Germinal center (tissue), 1 donor: ENCODE results near the gene LSG1.

Experiments
- DNase-seq: peaks from one replicate; pipeline ENCODE4 v3.0.0; 2012; ENCODE audit warnings: mixed read lengths, low spot score

LSG1 gene

DNA sequence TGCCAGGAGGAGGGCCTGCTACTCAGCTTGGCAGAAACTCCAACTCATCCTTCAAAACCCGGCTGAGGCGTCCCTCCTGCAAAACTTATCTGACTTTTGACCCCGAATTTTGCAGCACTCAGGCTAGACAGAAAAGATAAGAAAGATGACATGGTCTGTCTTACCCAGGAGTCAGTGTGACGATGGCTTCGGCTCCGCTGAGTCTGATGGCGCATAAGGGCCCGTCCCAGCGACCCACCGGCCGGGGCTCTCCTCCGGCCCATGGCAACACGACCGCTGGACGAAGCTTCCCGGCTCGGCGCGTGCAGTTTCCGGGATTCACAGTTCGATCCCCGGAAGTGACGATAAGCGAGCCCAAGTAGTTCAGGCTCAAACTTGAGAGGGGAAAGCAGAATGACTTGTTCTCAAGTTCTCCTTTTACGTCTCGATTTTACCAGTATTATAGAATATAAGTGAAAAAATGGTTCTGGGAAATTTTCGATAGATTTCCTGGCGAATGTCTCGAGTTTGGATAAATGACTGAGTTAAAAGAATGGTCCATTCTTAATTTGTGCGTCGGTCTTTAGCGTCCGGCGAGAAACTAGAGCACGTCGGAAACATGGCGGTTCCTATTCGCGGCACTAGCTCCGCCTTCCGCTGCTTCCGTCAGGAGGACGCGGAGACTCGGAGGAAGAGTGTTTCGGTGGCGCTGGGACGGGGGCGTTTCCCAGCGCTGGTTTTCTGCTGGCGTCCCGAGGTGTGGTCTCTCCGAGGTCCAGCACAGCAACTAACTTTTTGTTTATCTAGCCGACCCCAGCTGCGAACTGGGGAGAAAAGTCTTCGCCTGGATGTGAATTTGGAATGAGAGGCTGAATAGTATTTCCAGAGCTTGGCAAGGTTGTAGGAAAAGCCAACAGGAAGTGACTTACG, at the start of gene LSG1:
Gene LSG1 (minus strand): TSS at position 292 of the 909 bp plus-strand sequence. CDS start 29 bp downstream, at position 263.
- peak; percentile 86 for DNase-seq

DNA sequence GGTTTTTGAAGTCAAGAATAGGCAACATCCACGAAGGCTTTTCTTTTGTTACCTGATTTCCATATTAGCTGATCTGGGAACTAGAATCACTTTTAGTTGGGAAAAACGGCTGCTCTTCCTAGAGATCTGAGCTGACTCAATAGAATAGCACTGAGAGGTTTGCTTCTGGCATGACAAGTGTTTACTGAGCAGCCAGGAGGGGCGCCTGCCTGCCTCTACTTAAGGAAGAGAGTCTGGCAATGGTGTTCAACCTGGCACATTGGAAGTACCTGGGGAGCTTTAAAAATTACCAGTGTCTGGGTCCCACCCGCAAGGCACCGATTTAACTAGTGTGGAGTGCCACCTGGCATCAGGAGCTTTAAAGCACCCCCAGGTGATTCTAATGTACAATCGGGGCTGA, 48.1 kb upstream of the LSG1 start:
- DNase-seq, result no peak

DNA sequence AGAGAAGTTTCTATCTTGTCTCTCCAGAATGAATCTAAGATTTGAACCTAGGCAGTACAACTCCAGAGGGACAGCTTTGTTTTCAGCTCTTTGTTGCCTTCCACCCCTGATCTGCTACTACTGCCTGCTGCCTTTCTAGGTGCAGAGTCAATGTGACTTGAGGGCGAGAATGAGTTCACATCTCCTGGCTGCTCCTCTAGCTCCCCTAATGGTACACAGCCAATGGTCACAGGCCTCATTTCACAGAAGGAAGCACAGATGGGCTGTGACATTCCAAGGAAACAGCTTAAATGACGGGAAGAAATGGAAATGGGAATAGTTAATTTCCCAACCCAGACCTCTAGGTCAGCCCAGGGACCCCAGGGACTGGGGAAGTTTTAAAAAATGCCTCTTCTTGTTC, 46.1 kb upstream of the LSG1 start:
- DNase-seq, result no peak

DNA sequence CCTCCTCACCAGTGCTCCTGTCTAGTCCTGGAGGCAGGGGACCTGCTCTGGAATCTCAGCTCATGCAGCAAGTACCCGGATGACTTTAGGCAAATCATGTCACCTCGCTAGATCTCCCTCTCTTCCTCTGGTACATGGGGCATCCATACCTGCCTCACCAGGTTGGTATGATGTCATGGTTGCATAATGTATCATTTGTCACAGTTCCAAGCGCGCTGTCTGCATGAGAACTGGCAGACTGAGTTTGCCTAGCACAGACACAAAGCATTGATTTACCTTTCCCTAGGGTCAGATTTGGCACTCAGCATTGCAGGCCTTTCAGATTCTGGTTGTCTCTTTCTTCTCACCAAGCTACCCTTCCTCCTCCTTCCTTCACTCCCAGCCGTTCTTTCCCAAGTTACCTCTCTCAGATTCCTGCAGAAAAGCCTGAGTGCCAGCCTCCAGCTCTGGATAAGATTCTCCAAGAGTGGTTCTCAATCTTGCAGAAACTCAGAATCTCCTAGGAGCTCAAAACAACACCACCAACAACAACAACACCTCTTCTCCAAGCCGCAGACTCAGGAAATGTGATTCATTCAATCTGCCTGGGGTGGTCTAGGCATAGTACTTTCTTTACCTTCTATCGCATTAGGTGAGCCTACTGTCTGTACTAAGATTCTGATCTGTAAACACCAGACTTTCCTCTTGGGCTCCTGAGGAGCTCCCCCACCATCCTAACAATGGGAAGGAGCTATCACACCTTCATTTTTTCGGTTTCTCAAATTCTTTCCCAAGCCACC, 43.2 kb upstream of the LSG1 start:
- no peak for DNase-seq

DNA sequence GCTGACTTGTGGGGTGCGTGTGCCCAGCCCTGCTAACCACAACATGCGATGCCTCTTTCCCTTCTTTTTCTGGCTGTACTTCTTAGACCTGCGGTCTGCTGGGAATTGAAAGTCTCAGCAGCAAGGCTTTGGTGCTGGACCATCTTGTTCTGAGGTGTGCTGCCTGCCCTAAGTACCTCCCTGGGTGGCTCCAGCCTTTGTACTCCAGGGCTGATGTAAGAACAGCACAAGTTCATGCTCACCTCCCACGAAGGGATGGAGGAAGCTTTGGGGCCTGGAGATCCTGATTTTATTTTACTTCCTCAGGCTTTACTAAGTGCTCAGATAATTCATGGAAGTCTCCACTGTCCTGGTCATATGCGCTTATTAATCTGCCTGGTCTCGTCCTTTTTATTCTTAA, 42.6 kb upstream of the LSG1 start:
- no peak for DNase-seq

DNA sequence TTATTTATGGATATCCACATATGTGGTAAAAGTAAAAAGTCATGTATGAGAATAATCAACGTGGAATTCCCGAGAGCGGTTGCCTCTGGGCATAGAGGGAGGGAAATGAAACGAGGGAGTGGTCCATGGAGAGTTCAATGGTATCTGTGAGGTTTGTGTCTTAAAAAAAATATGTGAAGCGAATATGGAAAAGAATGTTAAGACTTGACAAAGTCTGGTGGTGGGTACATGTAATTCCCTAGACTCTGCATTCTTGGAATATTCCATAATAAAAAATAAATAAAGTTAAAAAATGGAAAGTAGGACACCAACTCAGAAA, 42.1 kb upstream of the LSG1 start:
- DNase-seq, result no peak

DNA sequence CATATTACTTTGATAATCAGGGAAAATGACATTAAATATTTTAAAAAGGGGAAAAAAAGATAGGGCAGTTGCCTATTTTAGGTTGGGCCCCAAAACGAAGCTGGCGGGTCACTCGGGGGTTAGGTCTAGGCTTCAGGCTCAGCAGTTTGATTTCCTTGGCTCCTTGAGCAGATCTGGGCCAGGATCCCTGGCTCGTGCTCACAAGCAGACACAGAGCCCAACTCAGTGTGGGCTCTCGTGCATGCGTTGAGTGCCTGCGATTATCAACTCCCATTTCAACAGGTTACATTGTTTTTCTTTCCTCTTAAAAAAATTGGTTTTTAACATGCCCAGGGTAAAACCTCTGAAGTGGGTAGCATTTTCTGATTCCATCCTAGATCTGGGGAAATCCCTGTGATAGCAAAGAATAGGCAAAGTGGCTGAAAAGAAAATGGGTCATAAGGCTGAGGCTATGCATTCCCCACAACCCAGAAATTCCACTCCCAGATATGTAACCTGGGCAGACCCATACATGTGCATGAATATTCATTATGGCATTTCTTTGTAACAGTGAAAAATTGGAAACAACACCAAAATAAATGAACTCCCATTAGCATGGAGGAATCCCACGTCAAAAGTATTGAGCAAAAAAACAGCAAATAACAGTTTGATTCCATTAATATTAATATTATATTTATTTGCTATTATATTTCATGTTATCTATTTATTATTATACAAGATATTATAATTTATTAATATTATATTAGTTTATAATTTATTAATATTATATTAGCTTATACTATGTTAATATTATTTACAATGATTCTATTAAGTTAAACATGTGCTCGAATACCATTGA, 41.5 kb upstream of the LSG1 start:
- DNase-seq, result no peak

DNA sequence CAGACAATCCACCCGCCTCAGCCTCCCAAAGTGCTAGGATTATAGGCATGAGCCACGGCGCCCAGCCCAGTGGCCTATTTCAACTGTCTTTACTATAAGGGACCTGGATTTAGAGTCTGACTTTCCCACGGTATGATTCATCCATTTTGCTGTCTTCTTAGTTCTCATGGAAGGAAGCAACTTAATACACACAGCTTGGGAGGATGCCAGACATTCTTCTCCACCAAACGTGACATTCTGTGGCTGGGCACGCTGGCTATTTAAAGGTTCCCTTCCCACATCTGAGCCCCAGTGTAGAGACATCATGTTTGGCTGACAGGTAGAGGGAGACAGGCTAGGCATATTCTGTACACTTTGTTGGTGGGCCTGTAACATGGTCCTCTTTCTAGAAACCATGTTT, 39.9 kb upstream of the LSG1 start:
- no peak for DNase-seq

DNA sequence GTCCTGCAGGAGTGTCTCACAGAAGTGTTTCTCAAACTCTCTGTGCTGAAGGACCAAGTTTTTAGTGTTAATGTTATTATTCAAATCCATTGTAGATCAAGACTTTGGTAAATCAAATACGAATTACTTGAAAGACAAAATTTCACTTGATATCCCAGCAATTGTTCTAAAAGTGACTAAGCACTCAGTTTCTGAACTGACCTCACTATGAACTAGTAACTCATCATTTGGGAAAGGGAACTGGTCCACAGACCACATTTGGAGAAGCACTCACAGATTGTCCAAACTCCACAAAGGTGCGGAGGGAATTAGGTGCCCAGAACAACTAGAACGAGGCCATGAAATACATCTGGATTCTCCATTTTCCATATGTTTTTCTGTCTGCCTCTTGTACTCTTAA, 39.3 kb upstream of the LSG1 start:
- DNase-seq, result no peak

DNA sequence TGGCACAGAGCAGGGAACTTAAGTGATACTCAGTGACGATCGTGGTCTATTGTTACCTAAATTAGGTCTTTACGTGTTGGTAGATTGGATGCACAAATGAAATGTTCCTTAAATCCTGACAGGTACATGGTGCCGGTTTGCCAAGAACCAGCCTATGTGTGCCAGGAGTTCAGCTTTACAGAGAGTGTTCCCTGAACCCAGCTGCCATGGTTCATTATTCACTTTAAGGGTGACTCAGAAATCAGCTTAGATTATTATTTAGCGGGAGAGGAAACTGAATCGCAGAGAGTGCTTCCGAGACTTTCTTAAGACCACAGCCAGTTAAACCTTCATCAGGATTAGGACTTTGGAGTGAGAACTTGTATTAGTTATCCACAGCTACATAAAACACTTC, 35.2 kb upstream of the LSG1 start:
- DNase-seq, result no peak

DNA sequence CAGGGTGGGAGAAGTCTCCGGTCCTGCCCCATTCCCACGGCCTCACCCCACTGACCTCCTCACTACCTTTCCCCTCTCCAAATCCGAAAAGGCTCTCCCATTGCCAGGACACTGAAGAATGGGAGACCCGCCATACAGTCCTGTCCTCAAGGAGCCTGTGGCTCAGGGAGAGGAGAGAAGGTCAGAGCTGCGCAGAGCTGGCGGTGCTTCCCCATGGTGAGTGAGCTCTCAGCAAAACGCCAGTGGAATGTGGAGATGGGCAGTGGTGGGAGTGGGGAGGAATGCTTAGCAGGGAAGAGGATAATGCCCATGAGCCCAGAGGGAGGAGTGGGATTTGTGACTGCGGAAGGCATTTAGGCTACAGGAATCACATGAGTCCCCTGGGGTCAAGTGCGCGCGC, 33.8 kb upstream of the LSG1 start:
- DNase-seq, result no peak

DNA sequence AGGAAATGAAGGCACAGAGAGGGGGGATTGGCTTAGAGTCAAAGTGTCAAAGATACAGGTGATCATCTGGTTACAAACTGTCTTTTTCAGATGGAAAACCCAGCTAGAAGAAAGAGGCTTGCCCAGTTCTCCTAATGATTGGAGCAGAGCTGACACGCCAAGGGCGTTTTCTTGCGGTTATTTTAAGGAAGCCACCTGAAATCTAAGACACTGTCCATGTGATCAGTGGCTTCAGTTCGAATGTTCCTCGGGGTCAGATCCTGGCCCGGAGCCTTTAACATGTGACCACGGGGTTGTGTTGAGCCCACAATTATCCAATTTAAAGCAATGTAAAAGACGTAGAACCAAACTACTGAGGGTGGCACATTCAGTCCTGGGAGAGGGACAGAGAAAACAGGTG, 33.2 kb upstream of the LSG1 start:
- DNase-seq, result no peak

DNA sequence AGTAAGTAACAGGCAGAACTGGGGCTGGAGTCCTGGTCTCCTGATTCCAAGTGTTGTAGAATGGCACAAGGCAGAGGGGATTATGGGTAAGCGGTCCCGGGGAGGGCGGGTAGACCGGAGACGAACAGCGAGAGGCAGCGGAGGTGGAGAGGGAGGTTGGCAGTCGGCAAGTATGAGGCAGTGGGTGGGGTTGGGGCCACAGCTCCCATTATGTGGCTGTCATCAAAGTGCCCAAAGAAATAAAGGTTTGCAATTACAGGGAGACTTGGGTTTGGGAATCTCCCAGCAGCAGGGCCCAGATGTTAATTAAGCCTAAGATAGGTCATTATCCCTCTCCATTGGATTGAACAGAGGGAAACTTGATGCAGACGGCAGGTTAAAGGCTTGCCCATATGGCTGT, 30.6 kb upstream of the LSG1 start:
- DNase-seq, result no peak

DNA sequence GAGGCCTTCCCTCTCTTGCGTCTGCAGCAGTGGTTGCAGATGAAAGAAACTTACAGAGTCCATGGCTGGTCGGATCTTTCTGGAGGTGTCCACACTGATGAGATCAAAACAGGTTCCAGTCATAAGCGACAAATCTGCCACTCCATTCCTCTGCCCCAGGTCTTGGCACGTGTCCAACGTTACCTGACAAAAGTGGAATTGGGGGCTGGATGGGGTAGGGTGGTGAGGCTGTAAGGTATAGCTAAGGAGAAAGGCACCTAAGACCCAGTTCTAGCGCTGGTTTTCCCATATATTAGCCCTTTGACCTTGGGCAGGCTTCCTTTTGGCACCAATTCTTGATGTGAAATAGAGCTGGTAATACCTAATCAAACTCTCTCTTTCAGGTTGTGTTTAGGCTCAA, 24.7 kb upstream of the LSG1 start:
- DNase-seq, result no peak

DNA sequence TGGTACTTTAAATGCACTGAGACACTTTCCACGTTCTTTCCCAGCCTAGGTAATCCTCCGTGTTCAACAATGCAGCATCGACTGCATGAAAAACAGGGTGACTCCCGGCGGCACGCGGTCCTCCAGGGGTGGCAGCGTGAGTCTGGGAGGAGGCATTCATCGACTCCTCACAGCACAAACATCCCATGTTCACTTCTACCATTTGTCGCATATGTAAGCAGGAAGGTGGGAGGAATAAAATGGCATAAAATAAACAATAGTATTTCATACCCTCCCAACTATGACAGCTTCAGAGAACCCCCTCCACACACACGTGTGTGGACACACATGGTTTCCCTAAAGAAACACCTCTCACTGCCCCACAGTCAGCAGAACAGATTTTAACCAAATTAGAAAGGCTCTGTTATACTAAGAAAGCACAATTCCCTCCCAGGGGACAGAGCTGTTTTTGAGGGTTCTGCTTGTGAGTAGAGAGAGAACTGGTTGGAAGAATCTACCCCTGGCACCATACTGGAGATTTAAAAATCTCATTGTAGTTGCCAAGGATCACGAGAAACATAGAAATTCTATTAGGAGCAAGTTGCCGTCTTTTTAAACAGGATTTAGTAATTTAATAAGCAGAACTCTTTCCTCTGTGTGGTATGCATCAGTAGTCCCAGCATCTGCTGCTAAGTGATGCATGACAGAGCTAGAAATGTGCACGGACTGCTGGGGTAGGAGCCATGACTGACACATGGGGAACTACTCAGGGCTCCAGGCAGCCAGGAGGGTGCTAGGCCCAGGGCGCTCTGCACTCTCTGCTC, 19.7 kb upstream of the LSG1 start:
- DNase-seq, result peak; percentile 86

DNA sequence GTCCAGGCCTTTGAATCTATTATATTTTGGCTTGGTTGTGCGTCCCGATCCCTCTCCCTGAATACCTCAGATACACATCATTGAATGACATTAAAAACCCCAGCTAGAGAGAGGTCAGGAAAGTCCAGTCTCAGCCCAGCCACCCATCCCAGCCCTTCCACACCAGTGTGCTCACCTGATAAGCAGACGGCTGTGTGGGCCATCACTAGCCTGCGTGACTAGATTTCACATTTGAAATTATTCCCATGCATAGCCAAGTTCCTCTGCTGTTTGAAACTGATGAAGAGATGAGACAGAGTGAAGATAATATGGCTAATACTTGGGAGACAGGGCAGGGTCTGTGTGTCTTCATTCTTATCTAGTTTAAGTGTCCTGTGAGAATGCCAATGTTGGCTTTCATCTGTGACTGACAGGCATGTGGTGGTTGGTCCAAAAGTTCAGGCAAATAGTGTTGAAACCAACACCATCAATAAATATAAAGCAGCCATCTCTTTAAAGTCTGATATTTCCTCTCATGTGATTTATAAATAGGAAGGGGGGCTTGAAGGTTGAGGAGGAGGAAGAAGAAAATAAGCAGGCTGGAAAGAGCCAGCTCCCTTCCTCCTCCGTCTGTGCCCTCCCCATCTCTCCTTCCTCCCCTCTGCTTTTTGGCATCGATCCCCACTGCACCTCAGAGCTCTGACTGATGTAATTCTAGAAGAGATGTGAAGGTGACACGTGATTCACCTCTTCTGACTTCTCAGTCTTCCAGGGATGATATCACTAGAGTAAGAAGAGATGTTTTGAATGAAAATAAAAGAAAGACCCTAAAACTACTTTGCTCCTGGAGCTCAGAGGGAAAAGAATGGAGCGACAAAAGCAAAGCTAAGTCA, 18.7 kb upstream of the LSG1 start:
- DNase-seq, result no peak

DNA sequence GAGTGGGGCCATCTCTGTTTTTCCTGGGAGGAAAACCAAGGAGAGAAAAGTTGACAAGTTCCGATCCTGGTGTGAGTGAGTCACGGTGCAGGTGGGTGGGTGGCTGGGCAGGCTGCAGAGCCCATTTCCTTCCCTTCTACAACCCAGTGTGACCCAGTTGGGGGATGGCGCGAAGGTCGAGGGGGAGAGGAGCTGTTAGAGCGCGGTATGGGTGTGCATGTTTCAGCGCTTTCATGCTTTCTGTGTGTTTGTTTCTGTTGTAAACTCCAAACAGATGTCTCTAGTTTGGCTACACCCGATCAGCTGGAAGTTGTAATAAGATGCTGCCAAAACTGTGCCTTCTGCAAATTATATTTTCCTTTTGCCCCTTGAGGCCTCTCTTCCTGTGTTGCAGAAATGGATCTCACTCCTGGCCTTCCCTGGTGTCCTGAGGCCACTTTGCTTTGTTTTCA, 17.5 kb upstream of the LSG1 start:
- no peak for DNase-seq

DNA sequence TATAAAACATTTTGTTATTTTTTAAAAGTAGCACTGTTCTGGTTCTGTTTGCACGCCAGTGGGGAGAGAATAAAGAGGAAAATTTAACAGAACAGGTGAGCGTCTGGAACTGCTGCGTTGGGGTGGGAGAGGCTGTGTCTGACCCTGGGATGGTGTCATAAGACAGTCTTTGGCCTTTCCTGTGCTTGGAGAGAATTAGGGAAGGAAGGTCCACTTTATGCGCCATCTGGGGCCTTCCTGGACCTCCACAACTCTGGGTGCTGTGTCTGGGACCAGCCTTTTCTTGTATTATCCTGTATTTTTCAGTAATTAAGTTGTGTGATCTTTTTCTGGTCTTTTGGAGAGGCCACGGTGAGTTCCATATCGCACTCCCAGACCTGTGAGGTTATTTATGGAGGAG, 17.0 kb upstream of the LSG1 start:
- no peak for DNase-seq

DNA sequence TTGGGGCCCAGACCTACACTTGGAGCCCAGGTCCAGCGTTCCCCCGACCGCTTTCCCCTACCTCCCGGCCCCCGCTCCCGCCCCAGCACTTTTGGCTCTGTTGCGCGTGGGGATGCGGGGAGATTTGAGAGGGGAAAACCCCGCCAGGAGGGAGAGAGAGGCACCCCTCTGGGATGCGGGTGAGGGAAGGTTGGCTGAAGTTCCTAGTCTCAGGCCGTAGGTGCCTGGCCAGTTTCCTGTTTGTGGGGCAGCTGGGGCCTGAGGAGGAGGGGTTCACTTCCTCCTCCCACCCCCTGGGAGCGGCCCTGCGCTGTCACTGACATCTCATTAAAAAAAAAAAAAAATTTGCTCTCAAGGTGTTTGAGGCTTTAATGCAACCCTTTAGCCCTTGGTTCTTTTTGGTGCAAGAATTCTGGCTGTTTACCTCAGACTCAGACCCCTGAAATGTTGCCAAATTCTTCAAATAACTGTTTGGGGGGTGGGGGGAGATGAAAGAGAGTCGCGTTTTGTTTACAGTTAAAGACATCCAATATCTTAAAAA, 16.3 kb upstream of the LSG1 start:
- DNase-seq, result peak; percentile 86

DNA sequence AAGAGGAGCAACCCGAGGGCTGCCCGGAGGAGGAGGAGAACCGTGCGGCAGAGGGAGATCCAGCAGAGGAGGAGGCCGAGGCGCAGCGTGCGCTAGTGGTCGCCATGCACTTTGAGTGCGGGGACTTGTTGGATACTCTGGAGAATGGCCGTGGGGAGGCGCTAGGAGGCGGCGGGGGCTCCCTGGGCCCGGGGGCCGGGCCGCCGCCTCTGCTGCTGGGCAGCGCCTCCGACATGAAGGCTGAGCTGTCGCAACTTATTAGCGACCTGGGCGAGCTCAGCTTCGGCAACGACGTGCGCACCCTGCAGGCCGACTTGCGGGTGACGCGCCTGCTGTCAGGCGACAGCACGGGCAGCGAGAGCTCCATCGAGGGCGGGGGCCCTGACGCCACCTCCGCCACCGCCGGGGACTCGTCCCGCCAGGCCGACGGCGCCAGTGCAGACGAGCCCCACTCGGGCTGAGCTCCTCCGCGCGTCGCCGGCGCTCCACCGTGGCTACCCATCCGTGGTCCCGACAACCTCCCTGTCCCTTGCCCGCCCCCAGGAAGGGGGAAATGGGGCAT, 15.7 kb upstream of the LSG1 start:
- DNase-seq, result peak; percentile 87
